ENCODE results near the gene GART. TPM values are rescaled to one million over a fixed set of nuclear protein-coding genes. Genes with fewer than 3 reads are reported as not detected.
A peak's percentile ranks its signal among the peaks of the same experiment; 100 is the strongest.
"Not testable (repeated sequence)": the region's sequence is repeated elsewhere in the genome, so short reads cannot be mapped to it uniquely, and the experiment has no call there.

The GART gene
- total RNA-seq, 2 experiments from 2014 or later, result 224 to 232 TPM

DNA sequence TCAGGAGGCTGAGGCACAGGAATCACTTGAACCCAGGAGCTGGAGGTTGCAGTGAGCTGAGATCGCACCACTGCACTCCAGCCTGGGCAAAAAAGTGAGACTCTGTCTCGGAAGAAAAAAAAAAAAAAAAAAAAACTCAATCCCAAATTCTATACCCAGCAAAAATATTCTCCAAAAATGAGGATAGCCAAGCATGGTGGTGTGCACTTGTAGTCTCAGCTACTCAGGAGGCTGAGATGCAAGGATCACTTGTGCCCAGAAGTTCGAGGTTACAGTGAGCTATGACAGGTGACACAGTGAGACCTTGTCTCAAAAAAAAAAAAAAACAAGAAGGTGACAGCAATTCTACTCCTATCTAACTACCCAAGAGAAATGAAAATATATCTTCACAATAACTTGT, 68.6 kb downstream of the GART start:
- ChIA-PET POLR2A (no interaction called here), CTCF (interaction anchor here (1.1 to 1.6 kb wide), 2 partner anchors 12 to 276 kb away, joined by 3 read pairs; no protein-coding TSS in a partner anchor)
- DNase-seq (no peak), ATAC-seq (no peak)
- Mint-ChIP-seq H3K4me1 (ENCODE audit: low read depth) (peaks cover 28% of the 10 kb centered on the region), H3K9me3 (no peaks in the 10 kb centered on the region), H3K27ac (no peak overlapping the region), H3K36me3 (ENCODE audit: low read depth) (peaks cover 1% of the 10 kb centered on the region), H3K27me3 (no peaks in the 10 kb centered on the region), H3K4me3 (no peak overlapping the region)
- TF ChIP-seq, protein P1, sequence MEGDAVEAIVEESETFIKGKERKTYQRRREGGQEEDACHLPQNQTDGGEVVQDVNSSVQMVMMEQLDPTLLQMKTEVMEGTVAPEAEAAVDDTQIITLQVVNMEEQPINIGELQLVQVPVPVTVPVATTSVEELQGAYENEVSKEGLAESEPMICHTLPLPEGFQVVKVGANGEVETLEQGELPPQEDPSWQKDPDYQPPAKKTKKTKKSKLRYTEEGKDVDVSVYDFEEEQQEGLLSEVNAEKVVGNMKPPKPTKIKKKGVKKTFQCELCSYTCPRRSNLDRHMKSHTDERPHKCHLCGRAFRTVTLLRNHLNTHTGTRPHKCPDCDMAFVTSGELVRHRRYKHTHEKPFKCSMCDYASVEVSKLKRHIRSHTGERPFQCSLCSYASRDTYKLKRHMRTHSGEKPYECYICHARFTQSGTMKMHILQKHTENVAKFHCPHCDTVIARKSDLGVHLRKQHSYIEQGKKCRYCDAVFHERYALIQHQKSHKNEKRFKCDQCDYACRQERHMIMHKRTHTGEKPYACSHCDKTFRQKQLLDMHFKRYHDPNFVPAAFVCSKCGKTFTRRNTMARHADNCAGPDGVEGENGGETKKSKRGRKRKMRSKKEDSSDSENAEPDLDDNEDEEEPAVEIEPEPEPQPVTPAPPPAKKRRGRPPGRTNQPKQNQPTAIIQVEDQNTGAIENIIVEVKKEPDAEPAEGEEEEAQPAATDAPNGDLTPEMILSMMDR (IDR thresholded peaks at IDR 0.05), result no peak
- intact Hi-C loops (cut with micrococcal nuclease), result no loop called here

DNA sequence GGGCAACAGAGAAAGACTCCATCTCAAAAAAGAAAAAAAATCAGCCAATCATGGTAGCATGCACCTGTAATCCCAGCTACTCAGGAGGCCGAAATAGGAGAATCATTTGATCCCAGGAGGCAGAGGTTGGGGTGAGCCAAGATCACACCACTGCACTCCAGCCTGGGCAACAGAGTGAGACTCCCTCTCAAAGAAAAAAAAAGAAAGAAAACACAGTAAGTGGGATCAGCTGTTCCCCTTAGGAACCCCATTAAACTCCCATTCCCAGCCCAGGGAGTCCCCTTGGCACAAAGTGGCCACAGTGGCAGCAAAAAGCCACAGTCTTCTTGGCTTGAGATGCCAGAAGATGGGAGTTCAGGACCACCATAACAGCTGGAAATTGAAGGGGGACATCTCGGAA, 71.2 kb downstream of the GART start:
- no peak for DNase-seq
- Mint-ChIP-seq H3K36me3 (ENCODE audit: low read depth) (peaks cover 1% of the 10 kb centered on the region), H3K27ac (peak overlapping the region; percentile 11), H3K27me3 (no peaks in the 10 kb centered on the region), H3K4me3 (no peak overlapping the region), H3K9me3 (no peaks in the 10 kb centered on the region), H3K4me1 (ENCODE audit: low read depth) (peaks cover 23% of the 10 kb centered on the region)
- intact Hi-C loops (cut with micrococcal nuclease), result no loop called here
- TF ChIP-seq, protein P1 (IDR thresholded peaks at IDR 0.05), result no peak
- CTCF ChIA-PET, result no interaction called here
- ATAC-seq, result no peak
- POLR2A ChIA-PET, result no interaction called here

- H3K9me3 Mint-ChIP-seq; H3K27me3 Mint-ChIP-seq; ATAC-seq; H3K4me3 Mint-ChIP-seq; intact Hi-C loops (cut with micrococcal nuclease); DNase-seq; H3K36me3 Mint-ChIP-seq (ENCODE audit: low read depth); H3K27ac Mint-ChIP-seq; POLR2A ChIA-PET: not testable (repeated sequence)
- CTCF ChIA-PET, result interaction anchor here (1.2 kb wide), 1 partner anchor 108 kb away, joined by 3 read pairs; no protein-coding TSS in a partner anchor
- peaks cover 24% of the 10 kb centered on the region for H3K4me1 Mint-ChIP-seq (ENCODE audit: low read depth)
Observed at GRCh38 chr21:33469183-33469582, 72.7 kb downstream of the GART start.

- Mint-ChIP-seq H3K36me3 (ENCODE audit: low read depth) (peaks cover 6% of the 10 kb centered on the region), H3K4me1 (ENCODE audit: low read depth) (peaks cover 3% of the 10 kb centered on the region), H3K27me3 (no peaks in the 10 kb centered on the region), H3K27ac (no peak overlapping the region), H3K9me3 (no peaks in the 10 kb centered on the region), H3K4me3 (no peak overlapping the region)
- TF ChIP-seq, protein P1 (IDR thresholded peaks at IDR 0.05), result no peak
- ChIA-PET POLR2A (no interaction called here), CTCF (interaction anchor here (0.8 to 2.2 kb wide), 6 partner anchors 12 to 334 kb away, joined by 3 to 8 read pairs (median 4); no protein-coding TSS in a partner anchor)
- no peak for DNase-seq
- ATAC-seq, result no peak
- intact Hi-C loops (cut with micrococcal nuclease), result no loop called here
Observed at GRCh38 chr21:33461538-33462250, 80.2 kb downstream of the GART start.

- ATAC-seq (no peak), DNase-seq (no peak)
- H3K36me3 Mint-ChIP-seq (ENCODE audit: low read depth), result peaks cover 4% of the 10 kb centered on the region
- H3K27ac Mint-ChIP-seq, result no peak overlapping the region
- no peaks in the 10 kb centered on the region for H3K9me3 Mint-ChIP-seq
- no peaks in the 10 kb centered on the region for H3K4me1 Mint-ChIP-seq (ENCODE audit: low read depth)
- CTCF ChIA-PET, result interaction anchor here (1.2 to 2.7 kb wide), 2 partner anchors 14 to 147 kb away, joined by 3 to 12 read pairs; no protein-coding TSS in a partner anchor
- TF ChIP-seq, protein P1 (IDR thresholded peaks at IDR 0.05), result no peak
- no peaks in the 10 kb centered on the region for H3K27me3 Mint-ChIP-seq
- POLR2A ChIA-PET, result no interaction called here
- intact Hi-C loops (cut with micrococcal nuclease), result no loop called here
- no peak overlapping the region for H3K4me3 Mint-ChIP-seq
Observed at GRCh38 chr21:33458861-33459260, 83.1 kb downstream of the GART start.
